Islet precursor cell (in vitro differentiated cells): Measurements from ENCODE around the gene SKIC2.
"Not testable (repeated sequence)": the region's sequence is repeated elsewhere in the genome, so short reads cannot be mapped to it uniquely, and the experiment has no call there.

Experiments
- DNase-seq: peaks from one replicate; pipeline ENCODE4 v3.0.0-alpha.2; 2018

Gene SKIC2

DNA sequence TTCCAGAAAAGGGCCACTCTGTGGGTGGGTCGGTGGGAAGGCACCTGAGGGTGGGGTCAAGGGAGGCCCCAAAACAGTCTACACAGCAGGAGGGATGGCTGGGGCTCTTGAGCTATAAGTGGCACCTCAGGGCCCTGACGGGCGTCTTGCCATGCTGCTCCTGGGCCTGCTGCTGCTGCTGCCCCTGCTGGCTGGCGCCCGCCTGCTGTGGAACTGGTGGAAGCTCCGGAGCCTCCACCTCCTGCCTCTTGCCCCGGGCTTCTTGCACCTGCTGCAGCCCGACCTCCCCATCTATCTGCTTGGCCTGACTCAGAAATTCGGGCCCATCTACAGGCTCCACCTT, 46.5 kb downstream of the SKIC2 start:
- DNase-seq, result not testable (repeated sequence)

DNA sequence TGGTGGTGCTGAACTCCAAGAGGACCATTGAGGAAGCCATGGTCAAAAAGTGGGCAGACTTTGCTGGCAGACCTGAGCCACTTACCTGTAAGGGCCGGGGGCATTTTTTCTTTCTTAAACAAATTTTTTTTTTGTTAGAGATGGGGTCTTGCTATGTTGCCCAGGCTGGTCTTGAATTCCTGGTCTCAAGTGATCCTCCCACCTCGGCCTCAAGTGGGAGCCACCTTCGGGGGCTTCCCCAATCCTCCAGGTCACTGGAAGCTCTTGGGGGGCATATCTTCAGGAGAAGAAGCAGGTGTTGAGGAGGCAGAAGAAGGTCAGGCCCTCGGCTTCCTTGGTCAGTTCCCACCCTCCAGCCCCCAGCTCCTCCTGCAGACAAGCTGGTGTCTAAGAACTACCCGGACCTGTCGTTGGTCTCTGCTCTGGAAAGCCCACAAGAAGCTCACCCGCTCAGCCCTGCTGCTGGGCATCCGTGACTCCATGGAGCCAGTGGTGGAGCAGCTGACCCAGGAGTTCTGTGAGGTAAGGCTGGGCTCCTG, 47.1 kb downstream of the SKIC2 start:
- DNase-seq, result peak; percentile 42

DNA sequence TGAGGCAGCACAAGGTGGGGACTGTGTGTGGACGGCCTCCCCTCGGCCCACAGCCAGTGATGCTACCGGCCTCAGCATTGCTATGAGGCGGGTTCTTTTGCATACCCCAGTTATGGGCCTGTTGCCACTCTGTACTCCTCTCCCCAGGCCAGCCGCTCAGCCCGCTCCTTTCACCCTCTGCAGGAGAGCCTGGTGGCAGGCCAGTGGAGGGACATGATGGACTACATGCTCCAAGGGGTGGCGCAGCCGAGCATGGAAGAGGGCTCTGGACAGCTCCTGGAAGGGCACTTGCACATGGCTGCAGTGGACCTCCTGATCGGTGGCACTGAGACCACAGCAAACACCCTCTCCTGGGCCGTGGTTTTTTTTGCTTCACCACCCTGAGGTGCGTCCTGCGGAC, 48.1 kb downstream of the SKIC2 start:
- DNase-seq, result peak; percentile 41

GRCh38 chr6:32008037-32008436, 49.1 kb downstream of the SKIC2 start:
- DNase-seq, result not testable (repeated sequence)

DNA sequence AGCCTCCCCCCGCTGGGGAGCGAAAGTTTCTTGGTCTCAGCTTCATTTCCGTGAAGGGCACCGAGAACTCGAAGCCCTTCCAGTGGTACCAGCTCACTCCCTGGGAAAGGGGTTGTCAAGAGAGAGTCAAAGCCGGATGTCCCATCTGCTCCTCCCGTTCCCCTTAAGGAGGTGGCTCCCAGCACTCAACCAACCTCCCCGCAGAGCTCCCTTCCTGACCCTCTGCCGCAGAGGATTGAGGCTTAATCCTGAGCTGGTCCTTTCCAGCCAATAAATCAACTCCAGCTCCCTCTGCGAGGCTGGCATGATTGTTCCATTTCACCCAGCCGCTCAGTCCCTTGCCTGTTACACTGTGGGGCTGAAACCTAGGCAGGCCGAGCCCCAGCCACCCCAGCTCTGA, 49.6 kb downstream of the SKIC2 start:
- peak; percentile 35 for DNase-seq

DNA sequence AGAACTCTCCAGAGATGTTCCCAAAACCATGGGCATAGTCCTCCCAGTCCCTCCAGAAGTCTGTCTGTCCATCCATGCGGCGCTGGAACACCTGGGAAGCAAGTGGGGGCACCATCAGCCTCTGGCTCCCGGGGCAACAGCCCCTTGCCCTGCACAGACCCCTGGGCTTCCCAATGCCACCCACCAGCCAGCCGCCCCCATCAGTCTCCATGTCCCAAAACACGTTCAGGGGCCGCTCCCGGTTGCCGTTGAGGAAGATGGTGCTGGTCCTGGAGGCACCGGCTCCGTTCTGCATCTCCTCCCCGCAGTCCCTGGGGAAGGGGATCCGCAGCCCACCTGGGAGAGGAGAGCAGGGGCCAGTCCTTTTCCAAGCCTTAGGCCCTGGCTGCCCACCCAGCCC, 50.6 kb downstream of the SKIC2 start:
- DNase-seq, result not testable (repeated sequence)

DNA sequence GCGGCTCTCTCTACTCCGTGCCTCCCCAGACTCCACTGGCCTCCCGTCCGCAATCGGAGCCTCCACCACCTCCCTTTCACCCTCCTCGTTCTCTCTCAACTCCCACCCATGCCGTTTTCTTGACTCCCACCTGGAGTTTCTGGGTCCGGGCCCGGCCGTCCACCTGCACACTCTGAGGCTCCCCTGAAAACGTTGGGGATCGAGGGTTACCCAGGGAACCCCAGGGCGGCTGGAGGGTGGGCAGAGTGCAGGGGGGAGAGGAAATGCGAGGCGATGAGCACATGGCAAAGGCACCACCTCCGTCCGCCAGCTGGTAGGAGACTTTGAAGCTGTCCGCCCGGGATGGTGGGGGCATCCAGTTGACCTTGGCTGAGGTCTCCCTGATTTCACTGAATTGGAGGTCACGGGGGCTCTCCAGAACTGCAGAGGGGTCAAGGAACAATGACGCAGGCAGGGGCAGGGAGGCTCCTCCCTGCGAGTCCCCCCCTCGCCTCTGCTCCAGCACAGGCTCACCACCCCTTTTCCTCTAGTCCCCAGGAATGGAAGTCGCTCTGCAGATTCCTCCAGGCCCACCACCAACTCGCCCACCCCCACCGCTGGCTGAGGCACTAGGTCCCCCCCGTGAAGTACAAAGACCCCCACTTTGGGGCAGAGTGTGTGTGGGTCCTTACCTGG, 52.0 kb downstream of the SKIC2 start:
- not testable (repeated sequence) for DNase-seq

GRCh38 chr6:32012941-32013617, 54.1 kb downstream of the SKIC2 start:
- not testable (repeated sequence) for DNase-seq

DNA sequence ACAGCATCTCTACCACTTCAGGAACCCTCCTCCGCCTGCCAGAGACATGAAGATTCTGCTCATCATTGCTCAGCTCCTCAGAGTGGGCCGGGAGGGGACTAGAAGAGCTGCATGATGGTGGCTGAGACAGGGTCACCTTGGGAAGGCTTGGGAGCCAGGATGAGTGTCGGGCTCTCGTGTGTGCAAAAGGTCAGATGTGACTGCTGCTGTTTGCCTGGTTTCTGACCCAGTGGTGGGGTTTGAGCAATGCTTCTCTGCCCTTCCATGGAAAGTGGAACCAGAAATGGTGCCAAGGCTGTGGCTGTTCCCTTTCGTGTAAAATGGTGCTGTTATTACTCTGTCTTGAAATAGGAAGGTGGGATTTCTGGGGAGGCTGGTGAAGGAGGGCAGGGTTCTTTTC, 54.8 kb downstream of the SKIC2 start:
- not testable (repeated sequence) for DNase-seq

DNA sequence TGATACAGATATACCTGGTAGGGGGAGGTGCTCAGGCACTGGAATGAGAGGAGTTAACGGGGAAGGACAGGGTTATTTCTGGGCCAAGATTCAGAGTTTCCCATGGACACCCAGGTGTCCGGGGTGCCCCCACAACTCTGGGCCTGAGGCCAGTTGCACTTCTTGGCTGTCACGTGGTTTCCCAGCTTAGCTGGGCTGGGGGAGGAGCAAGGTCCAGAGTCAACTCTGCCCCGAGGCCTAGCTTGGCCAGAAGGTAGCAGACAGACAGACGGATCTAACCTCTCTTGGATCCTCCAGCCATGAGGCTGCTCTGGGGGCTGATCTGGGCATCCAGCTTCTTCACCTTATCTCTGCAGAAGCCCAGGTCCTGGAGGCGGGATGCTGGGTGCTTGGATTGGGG, 55.6 kb downstream of the SKIC2 start, which contains the start of gene C4B:
C4B (plus strand) TSS at position 249 of the 400 bp plus-strand sequence; CDS start at position 300, 51 bp downstream.
- DNase-seq, result not testable (repeated sequence)
